B cell (primary cell): Measurements from ENCODE around the gene CREM. TPM values are rescaled to one million over a fixed set of nuclear protein-coding genes. Genes with fewer than 3 reads are reported as not detected.

Experiments used
- ATAC-seq: fragments of 200-7000 bp; cut with Tn5 transposase; one replicate; pipeline ENCODE4 v1.10.0; 2021; ENCODE audit warnings: low read depth, mild to moderate bottlenecking, moderate number of reproducible peaks, moderate library complexity
- CTCF ChIA-PET: fragments of 350-600 bp; sonication (Branson Sonifier 250); formaldehyde crosslinking; loops from one replicate; lab custom pipeline; 2021; ENCODE audit warnings: antibody characterized with exemption, inconsistent platforms; lab: Charles Lee
- POLR2A ChIA-PET: fragments of 350-600 bp; sonication (Branson Sonifier 250); formaldehyde crosslinking; loops from one replicate; lab custom pipeline; 2021; ENCODE audit warnings: antibody characterized with exemption; lab: Charles Lee
- DNase-seq: peaks from one replicate; pipeline ENCODE4 v3.0.0; 2013
- H2AFZ ChIP-seq: 2 replicates; pipeline ENCODE4 v1.6.1; 2012; ENCODE audit warnings: mild to moderate bottlenecking, low read depth, low read length; ENCODE audit not compliant: insufficient read depth, poor library complexity, severe bottlenecking
- H3K27ac ChIP-seq, 2 donors: 1 replicate in 1 of 2; 2 replicates in 1 of 2; pipeline ENCODE4 v1.5.1; 2012 to 2013; ENCODE audit warnings: low read length in 2 of 2, mild to moderate bottlenecking in 2 of 2, moderate library complexity in 1 of 2
- H3K27me3 ChIP-seq, 4 experiments: fragments of 200-600 bp in 1 of 4; sonication (generic) in 1 of 4; replicated peaks in 1 of 4; 1 replicate in 2 of 4; 2 replicates in 2 of 4; pipeline versions ENCODE4 v1.6.1 to v1.7.0; 2013 to 2016; ENCODE audit warnings: low read length in 3 of 4, mild to moderate bottlenecking in 2 of 4, mixed read lengths in 1 of 4, moderate library complexity in 1 of 4; ENCODE audit not compliant: insufficient read depth in 4 of 4, control insufficient read depth in 3 of 4; ENCODE audit errors: control extremely low read depth in 1 of 4
- H3K36me3 ChIP-seq, 2 experiments: replicated peaks in 1 of 2; 1 replicate in 1 of 2; 2 replicates in 1 of 2; pipeline versions ENCODE4 v1.6.1 to v1.7.1; 2013; ENCODE audit warnings: low read length in 1 of 2; ENCODE audit not compliant: insufficient read depth in 2 of 2, control insufficient read depth in 1 of 2; ENCODE audit errors: control extremely low read depth in 1 of 2, extremely low read depth in 1 of 2
- H3K4me1 ChIP-seq, 2 donors: fragments of 200-600 bp in 1 of 2; sonication (generic) in 1 of 2; 1 replicate in 1 of 2; 2 replicates in 1 of 2; pipeline versions ENCODE4 v1.5.1 to v1.6.1; 2013 to 2017; ENCODE audit warnings: low read length in 2 of 2; ENCODE audit not compliant: control insufficient read depth in 2 of 2, insufficient read depth in 2 of 2
- H3K4me2 ChIP-seq: replicated peaks from 2 replicates; pipeline ENCODE3; 2012; ENCODE audit warnings: mild to moderate bottlenecking, low read depth, low read length; ENCODE audit not compliant: poor library complexity, severe bottlenecking
- H3K4me3 ChIP-seq, 5 experiments: fragments of 200-600 bp in 1 of 5; sonication (generic) in 1 of 5; 1 replicate in 3 of 5; 2 replicates in 2 of 5; pipeline versions ENCODE4 v1.5.1 to v1.7.0; 2011 to 2016; ENCODE audit warnings: low read length in 4 of 5, mild to moderate bottlenecking in 4 of 5, low read depth in 2 of 5, control low read depth in 1 of 5, moderate library complexity in 1 of 5; ENCODE audit not compliant: insufficient read depth in 1 of 5; ENCODE audit errors: control extremely low read depth in 1 of 5, extremely low read depth in 1 of 5
- H3K79me2 ChIP-seq: fragments of 200-600 bp; sonication (generic); one replicate; pipeline ENCODE4 v1.6.0; 2016; ENCODE audit warnings: low read length; ENCODE audit not compliant: control insufficient read depth, insufficient read depth
- H3K9ac ChIP-seq: fragments of 200-600 bp; sonication (generic); 2 replicates; pipeline ENCODE4 v1.6.1; 2017; ENCODE audit warnings: mild to moderate bottlenecking, low read length, moderate library complexity
- H3K9me3 ChIP-seq, 3 donors: one replicate each; pipeline versions ENCODE4 v1.6.1 to v1.7.1; 2013; ENCODE audit warnings: low read length in 2 of 3; ENCODE audit not compliant: control insufficient read depth in 2 of 3, insufficient read depth in 1 of 3; ENCODE audit errors: control extremely low read depth in 1 of 3
- H4K20me1 ChIP-seq: 2 replicates; pipeline ENCODE4 v1.6.0; 2012; ENCODE audit warnings: mild to moderate bottlenecking, low read length; ENCODE audit not compliant: insufficient read depth, control insufficient read depth, poor library complexity, severe bottlenecking
- H3K27ac Mint-ChIP-seq: one replicate; pipeline ENCODE4 v1.8.0; 2021; ENCODE audit warnings: mixed read lengths
- H3K27me3 Mint-ChIP-seq: one replicate; pipeline ENCODE4 v1.8.0; 2021; ENCODE audit warnings: mixed read lengths
- H3K4me1 Mint-ChIP-seq: one replicate; pipeline ENCODE4 v1.8.0; 2021; ENCODE audit warnings: mixed read lengths
- H3K4me3 Mint-ChIP-seq: one replicate; pipeline ENCODE4 v1.8.0; 2021; ENCODE audit warnings: mixed read lengths
- H3K9me3 Mint-ChIP-seq: one replicate; pipeline ENCODE4 v1.8.0; 2022; ENCODE audit warnings: mixed read lengths; ENCODE audit not compliant: insufficient read depth
- EZH2 ChIP-seq: IDR thresholded peaks from 2 replicates; pipeline ENCODE4 v1.6.1; 2012; ENCODE audit warnings: borderline replicate concordance, low read depth, mild to moderate bottlenecking, moderate library complexity, low read length; ENCODE audit not compliant: insufficient read depth, poor library complexity, severe bottlenecking
- WGBS: methylation state at CpG from one replicate; pipeline ENCODE4 v1.1.5; 2013; ENCODE audit warnings: missing lambda C conversion rate; ENCODE audit not compliant: insufficient coverage; 5-methylcytosine and 5-hydroxymethylcytosine counted together
- intact Hi-C: fragments of 100-400 bp; cut with micrococcal nuclease; formaldehyde crosslinking; loops from one replicate; pipeline ENCODE4 v1.10.0; 2022
- polyA plus RNA-seq: library from polyadenylated mRNA; depleted of rRNA; stranded (reverse); fragments of >200 nt; gene quantifications from 2 replicates; pipeline ENCODE4 v1.2.3, GENCODE V29; 2012
- total RNA-seq, 2 donors: library from RNA; stranded (reverse); fragments of 120-200 nt in 1 of 2; gene quantifications; 1 replicate in 1 of 2; 2 replicates in 1 of 2; pipeline versions ENCODE4 v1.2.3 to v1.2.4, GENCODE V29; 2013 to 2022
- TF ChIP-seq, protein P1 (sequence below): fragments of 200-600 bp; IDR thresholded peaks from one replicate; pipeline ENCODE4 v1.8.0; 2022; ENCODE audit warnings: antibody characterized with exemption, mild to moderate bottlenecking

The CREM gene
- total and polyA plus RNA-seq, 2 donors (not counting 1 experiment from before 2014, with no cell fraction given): 7.3 to 94.6 TPM

GRCh38 chr10:35202050-35202449, 75.4 kb downstream of the CREM start:
- POLR2A ChIA-PET: no interaction called here
- Histone ChIP-seq H3K27me3 (no peaks in the 10 kb centered on the region), H4K20me1 (no peaks in the 10 kb centered on the region), H3K4me2 (no peak overlapping the region), H3K9me3 (no peaks in the 10 kb centered on the region), H2AFZ (no peak overlapping the region), H3K27ac (no peak overlapping the region), H3K9ac (no peak overlapping the region), H3K36me3 (no peaks in the 10 kb centered on the region), H3K79me2 (no peaks in the 10 kb centered on the region), H3K4me1 (no peaks in the 10 kb centered on the region), H3K4me3 (no peak overlapping the region)
- ATAC-seq (no peak), DNase-seq (no peak)
- TF ChIP-seq, protein P1, sequence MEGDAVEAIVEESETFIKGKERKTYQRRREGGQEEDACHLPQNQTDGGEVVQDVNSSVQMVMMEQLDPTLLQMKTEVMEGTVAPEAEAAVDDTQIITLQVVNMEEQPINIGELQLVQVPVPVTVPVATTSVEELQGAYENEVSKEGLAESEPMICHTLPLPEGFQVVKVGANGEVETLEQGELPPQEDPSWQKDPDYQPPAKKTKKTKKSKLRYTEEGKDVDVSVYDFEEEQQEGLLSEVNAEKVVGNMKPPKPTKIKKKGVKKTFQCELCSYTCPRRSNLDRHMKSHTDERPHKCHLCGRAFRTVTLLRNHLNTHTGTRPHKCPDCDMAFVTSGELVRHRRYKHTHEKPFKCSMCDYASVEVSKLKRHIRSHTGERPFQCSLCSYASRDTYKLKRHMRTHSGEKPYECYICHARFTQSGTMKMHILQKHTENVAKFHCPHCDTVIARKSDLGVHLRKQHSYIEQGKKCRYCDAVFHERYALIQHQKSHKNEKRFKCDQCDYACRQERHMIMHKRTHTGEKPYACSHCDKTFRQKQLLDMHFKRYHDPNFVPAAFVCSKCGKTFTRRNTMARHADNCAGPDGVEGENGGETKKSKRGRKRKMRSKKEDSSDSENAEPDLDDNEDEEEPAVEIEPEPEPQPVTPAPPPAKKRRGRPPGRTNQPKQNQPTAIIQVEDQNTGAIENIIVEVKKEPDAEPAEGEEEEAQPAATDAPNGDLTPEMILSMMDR: no peak
- no peak for TF ChIP-seq EZH2
- no peaks in the 10 kb centered on the region for H3K27me3 Mint-ChIP-seq
- H3K9me3 Mint-ChIP-seq: no peaks in the 10 kb centered on the region
- intact Hi-C loops: no loop called here
- CTCF ChIA-PET: interaction anchor here (0.7 to 1.9 kb wide), 3 partner anchors 15 to 83 kb away, joined by 3 to 7 read pairs (median 4); no protein-coding TSS in a partner anchor
- no peak overlapping the region for H3K27ac Mint-ChIP-seq
- H3K4me3 Mint-ChIP-seq: no peak overlapping the region
- H3K4me1 Mint-ChIP-seq: peaks cover 10% of the 10 kb centered on the region

GRCh38 chr10:35203745-35204144, 77.1 kb downstream of the CREM start:
- WGBS: no CpG with 5 or more reads among the region's 4 CpGs
- Histone ChIP-seq H3K4me1 (no peaks in the 10 kb centered on the region), H4K20me1 (no peaks in the 10 kb centered on the region), H2AFZ (no peak overlapping the region), H3K9me3 (no peaks in the 10 kb centered on the region), H3K9ac (no peak overlapping the region), H3K36me3 (no peaks in the 10 kb centered on the region), H3K4me2 (no peak overlapping the region), H3K4me3 (no peak overlapping the region), H3K79me2 (no peaks in the 10 kb centered on the region), H3K27ac (no peak overlapping the region), H3K27me3 (no peaks in the 10 kb centered on the region)
- CTCF ChIA-PET: interaction anchor here (0.7 to 2.0 kb wide), 6 partner anchors 9 to 85 kb away, joined by 3 to 7 read pairs (median 4); no protein-coding TSS in a partner anchor
- ATAC-seq (no peak), DNase-seq (no peak)
- Mint-ChIP-seq H3K27ac (no peak overlapping the region), H3K4me1 (peaks cover 6% of the 10 kb centered on the region), H3K27me3 (no peaks in the 10 kb centered on the region), H3K9me3 (no peaks in the 10 kb centered on the region), H3K4me3 (no peak overlapping the region)
- POLR2A ChIA-PET: no interaction called here
- TF ChIP-seq, protein P1: no peak
- no peak for TF ChIP-seq EZH2
- intact Hi-C loops: no loop called here
